Daoy (cell line): Measurements from ENCODE around the gene SLC49A3. TPM values are rescaled to one million over a fixed set of nuclear protein-coding genes. Genes with fewer than 3 reads are reported as not detected.
"Not testable (repeated sequence)": the region's sequence is repeated elsewhere in the genome, so short reads cannot be mapped to it uniquely, and the experiment has no call there.

Experiments used
- DNase-seq: peaks from one replicate; pipeline ENCODE4 v3.0.0-alpha.2; 2015; ENCODE audit warnings: low read depth
- total RNA-seq: library from RNA; depleted of rRNA; stranded (reverse); fragments of >200 nt; shearing (Covaris generic); gene quantifications from 2 replicates; pipeline ENCODE4 v1.2.3, GENCODE V29; 2014

Gene SLC49A3
- total RNA-seq, 1 experiment from 2014 or later, result not detected

- no peak for DNase-seq
These were observed 33.3 kb upstream of the SLC49A3 start for GRCh38 chr4:722169-722725.

GRCh38 chr4:721261-722168 is 32.6 kb upstream of the SLC49A3 start:
- no peak for DNase-seq

- DNase-seq, result no peak
These were observed 31.3 kb upstream of the SLC49A3 start for GRCh38 chr4:720111-720860.

- DNase-seq, result no peak
These were observed 29.5 kb upstream of the SLC49A3 start for GRCh38 chr4:718460-718859.

GRCh38 chr4:717601-718320 is 28.8 kb upstream of the SLC49A3 start:
- DNase-seq, result no peak

- DNase-seq, result no peak
These were observed 25.1 kb upstream of the SLC49A3 start for GRCh38 chr4:714087-714486.

GRCh38 chr4:712916-713632 is 24.1 kb upstream of the SLC49A3 start:
- no peak for DNase-seq

- DNase-seq, result no peak
These were observed 23.1 kb upstream of the SLC49A3 start for GRCh38 chr4:712093-712492.

GRCh38 chr4:710916-711315 is 22.0 kb upstream of the SLC49A3 start:
- DNase-seq, result no peak

GRCh38 chr4:710116-710515 is 21.2 kb upstream of the SLC49A3 start:
- DNase-seq, result no peak

GRCh38 chr4:709348-709747 is 20.4 kb upstream of the SLC49A3 start:
- no peak for DNase-seq

GRCh38 chr4:708631-708933 is 19.6 kb upstream of the SLC49A3 start:
- DNase-seq, result no peak

- DNase-seq, result no peak
These were observed 19.1 kb upstream of the SLC49A3 start for GRCh38 chr4:707929-708630.

- no peak for DNase-seq
These were observed 18.1 kb upstream of the SLC49A3 start for GRCh38 chr4:706834-707598.

GRCh38 chr4:706083-706633 is 17.2 kb upstream of the SLC49A3 start:
- DNase-seq, result not testable (repeated sequence)

GRCh38 chr4:705278-706082 is 16.5 kb upstream of the SLC49A3 start, which contains the start of gene PCGF3:
Gene PCGF3, plus strand, starts transcription at chr4:705832. Its CDS starts 27,849 bp downstream, at chr4:733681.
- peak; percentile 97 for DNase-seq

GRCh38 chr4:704971-705277 is 16.0 kb upstream of the SLC49A3 start:
- DNase-seq, result no peak

GRCh38 chr4:704198-704891 is 15.4 kb upstream of the SLC49A3 start:
- no peak for DNase-seq
